Coronary artery (tissue), 2 donors: ENCODE data around the gene STPG1.

Source experiments
- DNase-seq: peaks from one replicate; pipeline ENCODE4 v3.0.0-alpha.2; 2017; ENCODE audit warnings: low spot score
- H3K27ac ChIP-seq, 2 donors: fragments of 200-600 bp; sonication (generic); one replicate each; pipeline ENCODE4 v1.5.1; 2016 to 2019
- H3K4me3 ChIP-seq: fragments of 200-600 bp; sonication (generic); 2 replicates; pipeline ENCODE4 v1.5.1; 2016; ENCODE audit warnings: mild to moderate bottlenecking, moderate library complexity
- TF ChIP-seq, protein P1 (sequence below): fragments of 200-600 bp; sonication (generic); IDR thresholded peaks from one replicate; pipeline ENCODE4 v1.5.1; 2019; ENCODE audit warnings: antibody characterized with exemption

STPG1 gene

DNA sequence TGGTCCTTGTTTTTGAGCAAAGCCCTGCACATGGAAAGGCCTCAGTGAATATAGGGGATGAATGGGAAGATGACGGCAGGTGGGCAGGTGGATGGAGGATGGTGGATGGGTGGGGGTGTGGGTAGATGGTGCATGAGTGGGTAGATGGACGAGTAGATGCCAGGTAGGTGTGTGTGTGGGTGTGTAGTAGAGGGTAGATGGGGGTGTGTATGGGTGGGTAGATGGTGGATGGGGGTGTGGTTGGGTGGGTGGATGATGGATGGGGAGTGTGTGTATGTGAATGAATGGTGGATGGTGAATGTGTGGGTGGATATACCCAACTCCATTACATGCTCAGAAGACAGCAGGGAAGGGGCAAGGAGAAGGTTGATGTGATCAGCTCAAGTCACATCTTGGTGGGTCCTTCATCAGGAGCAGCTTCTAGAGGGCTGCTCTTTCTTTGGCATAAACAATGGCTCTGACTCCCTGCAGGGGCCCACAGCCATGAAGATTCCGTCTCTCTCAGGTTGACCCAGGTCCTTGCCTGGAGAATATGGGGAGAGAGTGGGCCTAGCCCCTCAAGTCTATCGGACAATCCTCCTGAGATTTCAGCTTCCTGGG is 60.2 kb downstream of the STPG1 start:
- no peak overlapping the region for H3K27ac ChIP-seq
- TF ChIP-seq, protein P1, sequence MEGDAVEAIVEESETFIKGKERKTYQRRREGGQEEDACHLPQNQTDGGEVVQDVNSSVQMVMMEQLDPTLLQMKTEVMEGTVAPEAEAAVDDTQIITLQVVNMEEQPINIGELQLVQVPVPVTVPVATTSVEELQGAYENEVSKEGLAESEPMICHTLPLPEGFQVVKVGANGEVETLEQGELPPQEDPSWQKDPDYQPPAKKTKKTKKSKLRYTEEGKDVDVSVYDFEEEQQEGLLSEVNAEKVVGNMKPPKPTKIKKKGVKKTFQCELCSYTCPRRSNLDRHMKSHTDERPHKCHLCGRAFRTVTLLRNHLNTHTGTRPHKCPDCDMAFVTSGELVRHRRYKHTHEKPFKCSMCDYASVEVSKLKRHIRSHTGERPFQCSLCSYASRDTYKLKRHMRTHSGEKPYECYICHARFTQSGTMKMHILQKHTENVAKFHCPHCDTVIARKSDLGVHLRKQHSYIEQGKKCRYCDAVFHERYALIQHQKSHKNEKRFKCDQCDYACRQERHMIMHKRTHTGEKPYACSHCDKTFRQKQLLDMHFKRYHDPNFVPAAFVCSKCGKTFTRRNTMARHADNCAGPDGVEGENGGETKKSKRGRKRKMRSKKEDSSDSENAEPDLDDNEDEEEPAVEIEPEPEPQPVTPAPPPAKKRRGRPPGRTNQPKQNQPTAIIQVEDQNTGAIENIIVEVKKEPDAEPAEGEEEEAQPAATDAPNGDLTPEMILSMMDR, result no peak
- H3K4me3 ChIP-seq, result no peak overlapping the region
- DNase-seq, result no peak

DNA sequence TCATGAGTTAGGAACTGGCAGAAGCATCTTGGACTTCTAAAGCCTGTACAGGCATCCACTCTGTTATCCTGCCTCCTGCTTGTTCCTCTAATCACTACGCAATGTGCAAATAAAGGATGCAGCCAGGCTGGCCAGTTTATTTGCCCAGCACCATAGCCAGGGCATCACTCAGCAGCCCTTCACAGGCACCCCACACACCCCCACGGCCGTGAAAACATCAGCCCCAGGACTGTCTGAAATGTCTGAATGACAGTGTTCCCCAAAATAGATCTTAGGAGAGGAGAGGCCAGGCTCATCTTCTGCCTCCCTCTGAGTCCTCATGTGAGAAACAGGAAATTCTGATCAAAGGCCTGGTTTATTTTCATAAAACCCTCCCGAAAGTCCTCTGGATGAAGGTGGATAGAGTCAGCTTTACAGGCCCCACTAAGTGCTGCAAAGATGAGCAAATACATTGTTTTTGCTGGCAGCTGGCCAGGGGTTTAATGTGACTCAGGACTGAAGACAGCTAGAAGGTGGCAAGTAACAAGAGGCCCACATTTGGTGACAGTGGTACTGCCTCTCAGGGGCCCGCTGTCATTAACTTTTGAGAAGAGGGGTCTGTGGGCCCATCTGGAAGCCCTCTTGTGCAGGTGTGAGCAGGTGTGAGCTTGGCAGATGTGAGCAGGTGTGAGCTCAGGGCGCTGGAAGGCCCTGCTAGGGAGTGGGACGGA is 61.5 kb downstream of the STPG1 start:
- H3K4me3 ChIP-seq, result no peak overlapping the region
- H3K27ac ChIP-seq, result no peak overlapping the region
- DNase-seq, result no peak
- TF ChIP-seq, protein P1, result no peak

DNA sequence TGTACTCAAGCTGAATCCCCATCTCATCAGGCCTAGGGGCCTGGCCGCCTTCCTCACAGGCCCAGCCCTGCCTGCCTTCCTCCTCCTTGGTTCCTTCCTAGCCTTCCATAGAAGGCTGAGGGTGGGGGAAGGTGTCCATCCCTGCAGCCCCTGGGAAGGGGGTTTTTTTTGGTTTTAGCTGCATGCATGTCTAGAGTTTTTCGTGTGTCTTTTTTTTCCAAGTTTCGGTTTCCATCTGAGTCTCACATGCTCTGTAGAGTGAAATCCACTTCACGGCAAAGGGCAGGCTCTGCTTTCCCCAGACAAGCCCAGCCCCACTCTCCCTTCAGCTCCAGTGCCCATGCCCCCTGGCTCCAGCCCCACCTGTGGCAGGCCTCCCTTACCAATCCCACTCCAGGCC is 62.3 kb downstream of the STPG1 start:
- TF ChIP-seq, protein P1, result no peak
- no peak overlapping the region for H3K4me3 ChIP-seq
- no peak overlapping the region for H3K27ac ChIP-seq
- no peak for DNase-seq

DNA sequence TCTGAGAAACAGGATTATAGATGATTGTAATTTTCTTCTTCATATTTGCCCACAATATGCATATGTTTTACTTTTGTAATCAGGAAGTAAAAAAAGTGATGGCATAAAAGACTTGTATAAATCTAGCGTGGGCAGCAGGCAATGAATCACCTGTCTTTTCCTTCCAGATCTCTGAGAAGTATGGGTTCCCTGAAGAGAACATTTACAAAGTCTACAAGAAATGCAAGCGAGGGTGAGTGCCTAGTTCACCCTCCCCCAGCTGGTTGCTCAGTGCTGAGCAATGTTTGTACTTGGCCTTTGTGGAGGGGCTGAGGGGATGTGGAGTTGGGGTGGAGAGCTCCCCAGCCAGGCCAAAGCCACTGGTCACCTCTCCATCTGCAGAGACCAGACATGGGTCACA is 63.7 kb downstream of the STPG1 start:
- DNase-seq, result no peak
- no peak overlapping the region for H3K4me3 ChIP-seq

DNA sequence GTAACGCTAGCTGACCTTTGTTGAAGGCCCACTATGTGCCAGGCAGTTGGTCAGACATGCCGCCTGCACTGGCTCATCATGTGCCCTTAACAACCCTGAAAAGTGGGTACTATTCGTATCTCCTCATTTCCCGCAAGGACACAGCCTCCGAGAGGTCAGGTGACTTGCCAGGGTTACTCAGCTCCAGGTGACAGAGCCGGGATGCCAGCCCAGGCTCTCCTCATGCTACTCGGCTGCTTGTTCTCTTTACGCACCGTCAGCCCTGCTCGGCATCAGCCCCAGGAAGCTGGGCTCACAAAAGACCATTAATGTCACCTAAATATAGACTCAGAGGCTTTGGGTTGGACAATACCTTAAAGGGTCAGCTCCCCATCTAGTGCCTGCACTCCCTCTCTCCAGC is 65.4 kb downstream of the STPG1 start:
- H3K4me3 ChIP-seq, result no peak overlapping the region
- no peak for DNase-seq
- no peak overlapping the region for H3K27ac ChIP-seq
- TF ChIP-seq, protein P1, result no peak

More for the DNA sequence above, 63.7 kb downstream of the STPG1 start:
- H3K27ac ChIP-seq, result no peak overlapping the region
- TF ChIP-seq, protein P1, result no peak

DNA sequence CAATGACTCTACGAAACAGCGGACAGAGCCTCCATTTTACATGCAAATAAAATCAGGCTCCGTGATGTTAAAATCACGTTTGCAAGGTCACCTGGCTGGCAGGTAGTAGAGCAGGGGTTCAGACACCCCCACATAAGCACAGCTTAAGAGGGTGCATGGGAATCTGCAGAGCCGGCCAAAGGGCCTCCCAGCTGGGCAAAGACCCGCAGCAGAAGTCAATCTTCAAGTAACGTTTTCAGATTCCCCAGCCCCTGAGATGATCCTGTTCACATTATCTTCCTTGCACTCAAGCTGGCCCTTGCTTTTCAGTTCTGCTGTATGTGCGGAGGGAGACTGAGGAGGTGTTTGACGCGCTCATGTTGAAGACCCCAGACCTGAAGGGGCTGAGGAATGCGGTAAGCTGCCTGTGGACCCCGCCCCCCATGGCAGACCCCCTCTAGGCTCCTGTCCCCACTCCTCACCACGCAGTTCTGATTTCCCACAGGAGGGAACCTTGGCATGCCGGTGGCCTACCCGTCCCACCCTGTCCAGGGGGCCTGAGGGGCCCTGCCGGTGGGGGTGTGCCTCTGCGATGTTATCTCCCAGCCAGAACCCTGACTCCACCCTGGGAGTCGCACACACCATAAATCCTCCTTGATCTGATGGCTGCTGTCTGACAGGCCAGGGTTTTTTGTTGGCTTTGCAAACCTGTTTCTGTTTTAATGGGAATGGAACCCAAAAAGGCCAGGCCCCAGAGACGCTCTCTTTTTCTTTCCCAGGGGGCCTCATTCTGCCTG is 66.2 kb downstream of the STPG1 start:
- DNase-seq, result no peak
- TF ChIP-seq, protein P1, result no peak
- Histone ChIP-seq H3K27ac (no peak overlapping the region), H3K4me3 (no peak overlapping the region)
